Stimulated activated CD8-positive, alpha-beta memory T cell treated with anti-CD3 and anti-CD28 coated beads, Interleukin-4, amount 100 ng/mL, for 48 hours (primary cell): ENCODE measurements around the gene IFT74.

Experiments
- DNase-seq: peaks from one replicate; pipeline ENCODE4 v3.0.0-alpha.2; 2020

Gene IFT74

DNA sequence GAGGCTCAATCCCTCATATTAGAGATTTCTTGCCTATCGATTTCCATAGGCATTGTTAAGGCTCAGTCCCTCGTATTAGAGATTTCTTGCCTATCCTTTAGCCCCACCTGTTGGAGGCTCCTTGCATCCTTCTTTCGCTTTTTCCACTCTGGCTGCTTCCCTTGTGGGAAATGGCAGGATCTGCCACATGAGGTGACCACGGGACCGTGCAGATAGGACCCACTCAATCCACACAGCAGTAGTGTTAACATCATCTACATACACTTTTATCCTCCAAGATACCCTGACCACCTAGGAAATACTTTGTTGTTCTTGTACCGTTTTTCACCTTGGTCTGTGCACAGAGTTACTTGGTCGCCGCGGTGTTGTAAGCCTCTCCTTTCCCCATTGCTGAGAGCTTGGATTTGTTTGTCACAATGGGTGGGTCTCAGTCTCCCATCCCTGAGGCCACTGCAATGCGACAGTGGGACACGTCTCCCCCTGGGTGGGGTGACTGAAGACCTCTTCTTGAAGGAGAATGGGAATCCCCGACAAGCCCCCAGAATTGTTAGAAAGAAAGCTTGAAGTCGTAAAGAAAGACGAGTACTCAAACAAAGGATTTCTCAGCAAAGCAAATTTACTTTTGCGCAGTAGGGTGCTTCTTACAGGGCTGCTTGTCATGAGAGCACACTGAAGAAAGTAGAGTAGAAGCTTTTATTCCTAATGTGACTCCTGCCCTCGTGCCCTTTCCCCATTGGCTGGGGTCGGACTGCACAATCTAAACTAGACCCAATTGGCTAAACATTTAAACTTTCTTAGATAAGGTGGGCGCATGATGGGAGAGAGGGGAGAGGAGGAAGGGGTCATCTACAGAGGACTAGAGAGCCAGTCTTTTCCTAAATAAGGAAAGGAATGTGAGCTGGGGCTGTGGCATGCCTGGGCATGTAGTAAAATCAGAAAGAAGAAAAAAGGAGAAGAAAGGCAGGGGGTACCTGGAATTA is 19.8 kb downstream of the IFT74 start:
- no peak for DNase-seq

DNA sequence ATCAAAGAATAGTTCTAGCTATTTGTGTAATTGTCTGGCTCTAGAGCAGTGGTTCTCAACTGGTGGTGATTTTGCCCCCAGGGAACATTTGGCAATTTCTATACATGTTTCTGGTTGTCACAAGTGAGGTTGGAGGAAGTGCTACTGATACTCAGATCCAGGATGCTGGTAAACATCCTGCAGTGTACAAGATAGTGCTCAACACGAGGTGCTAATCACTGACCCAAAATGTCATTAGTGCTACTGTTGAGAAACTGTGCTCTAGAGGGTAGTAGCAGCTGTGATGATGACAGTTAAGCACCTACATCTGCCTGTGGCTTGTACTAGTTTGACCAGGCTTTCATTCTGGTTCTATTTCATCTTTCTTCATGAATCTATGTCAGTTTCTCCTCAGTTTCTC is 27.1 kb downstream of the IFT74 start:
- no peak for DNase-seq

DNA sequence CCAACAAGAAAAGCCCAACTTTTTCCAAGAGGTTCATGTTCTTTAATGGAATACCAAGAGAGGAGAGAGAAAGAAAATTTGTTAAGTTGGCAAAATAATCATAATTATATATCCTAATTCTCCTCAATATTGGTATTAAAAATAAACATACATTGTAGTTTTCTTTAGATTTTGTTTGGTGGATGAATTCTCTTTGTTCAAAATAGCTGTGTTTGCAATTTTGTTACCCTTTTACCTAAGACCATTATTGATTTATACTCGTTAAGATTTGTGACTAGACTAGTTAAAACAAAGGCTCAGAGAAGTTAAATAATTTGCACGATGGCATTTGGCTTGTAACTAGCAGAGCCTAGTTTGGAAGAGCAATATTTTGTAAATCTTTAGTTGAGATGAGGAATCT is 39.6 kb downstream of the IFT74 start:
- DNase-seq = no peak

DNA sequence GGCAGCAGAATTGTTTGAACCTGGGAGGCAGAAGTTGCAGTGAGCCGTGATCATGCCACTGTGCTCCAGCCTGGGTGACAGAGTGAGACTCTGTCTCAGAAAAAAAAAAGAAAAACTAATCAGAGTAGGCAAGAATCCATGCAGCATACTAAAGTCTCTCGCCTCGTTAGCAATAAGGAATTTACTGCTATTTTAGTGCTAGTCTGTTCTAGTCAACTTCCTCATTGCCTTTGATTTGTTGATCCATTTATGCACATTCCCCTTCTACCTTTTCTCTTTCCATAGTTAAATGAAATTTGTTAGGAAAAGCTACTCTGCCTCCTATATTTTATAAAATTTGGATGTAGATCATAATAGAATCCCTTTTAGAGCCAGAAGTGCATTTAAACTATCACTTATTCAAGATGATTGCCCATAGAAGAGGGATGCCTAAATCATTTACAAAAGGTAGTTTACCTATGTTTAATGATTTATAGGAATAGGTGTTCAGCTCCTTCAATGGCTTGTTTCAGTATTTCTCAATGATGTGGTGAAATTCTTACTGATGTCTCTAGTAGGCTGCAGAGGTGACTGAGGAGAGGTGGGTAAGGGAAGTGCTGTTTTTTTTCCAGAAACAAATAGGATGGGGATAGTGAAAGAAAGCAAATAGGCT is 47.3 kb downstream of the IFT74 start:
- no peak for DNase-seq

DNA sequence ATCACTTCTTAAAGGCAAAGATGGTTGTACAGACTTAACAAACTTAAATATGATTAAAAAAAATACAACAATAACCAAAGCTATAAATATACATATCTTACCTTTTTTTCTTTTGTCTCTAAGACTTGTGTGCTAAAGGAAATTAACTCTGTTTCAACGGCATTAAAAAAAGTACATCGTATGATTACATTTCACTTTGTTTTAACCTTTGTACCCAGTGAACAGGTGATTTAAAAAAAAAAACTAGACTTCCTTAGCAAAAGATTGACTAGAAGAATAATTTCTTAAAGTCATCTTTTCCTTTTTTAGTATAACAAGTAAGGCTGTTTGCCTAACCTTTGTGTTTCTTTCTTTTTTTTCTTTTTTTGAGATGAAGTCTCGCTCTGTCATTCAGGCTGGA is 49.3 kb downstream of the IFT74 start, which contains the start of gene LRRC19:
TSS of gene LRRC19 (minus strand) at position 182 of the 400 bp plus-strand sequence. CDS start 5,978 bp downstream, outside the sequence.
- DNase-seq = no peak

DNA sequence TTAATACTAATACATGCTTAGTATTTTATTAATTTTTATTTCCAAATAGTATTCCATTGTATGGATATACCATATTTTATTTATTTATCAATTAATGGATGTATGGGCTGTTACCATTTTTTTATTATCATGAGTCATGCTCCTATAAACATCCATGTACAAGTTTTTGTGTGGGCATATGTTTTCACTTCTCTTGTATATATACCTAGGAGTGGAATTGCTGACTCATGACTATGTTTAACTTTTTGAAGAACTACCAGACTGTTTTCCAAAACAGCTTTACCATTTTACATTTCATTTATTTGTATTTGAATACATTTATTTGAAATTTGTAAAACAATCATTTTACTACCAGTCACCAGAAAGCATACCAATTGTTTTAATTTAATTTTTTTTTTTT is 63.4 kb downstream of the IFT74 start:
- DNase-seq = no peak

DNA sequence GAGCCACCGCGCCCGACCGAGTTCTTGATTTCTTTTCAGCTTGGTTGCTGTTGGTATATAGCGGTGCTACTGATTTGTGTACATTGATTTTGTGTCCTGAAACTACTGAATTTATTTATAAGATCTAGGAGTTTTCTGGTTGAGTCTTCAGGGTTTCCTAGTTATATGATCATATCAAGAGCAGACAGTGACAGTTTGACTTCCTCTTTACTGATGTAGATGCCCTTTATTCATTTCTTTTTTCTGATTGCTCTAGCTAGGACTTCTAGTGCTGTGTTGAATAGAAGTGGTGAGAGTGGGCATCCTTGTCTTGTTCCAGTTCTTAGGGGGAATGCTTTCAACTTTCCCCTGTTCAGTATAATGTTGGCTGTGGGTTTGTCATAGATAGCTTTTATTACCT is 66.7 kb downstream of the IFT74 start:
- no peak for DNase-seq

DNA sequence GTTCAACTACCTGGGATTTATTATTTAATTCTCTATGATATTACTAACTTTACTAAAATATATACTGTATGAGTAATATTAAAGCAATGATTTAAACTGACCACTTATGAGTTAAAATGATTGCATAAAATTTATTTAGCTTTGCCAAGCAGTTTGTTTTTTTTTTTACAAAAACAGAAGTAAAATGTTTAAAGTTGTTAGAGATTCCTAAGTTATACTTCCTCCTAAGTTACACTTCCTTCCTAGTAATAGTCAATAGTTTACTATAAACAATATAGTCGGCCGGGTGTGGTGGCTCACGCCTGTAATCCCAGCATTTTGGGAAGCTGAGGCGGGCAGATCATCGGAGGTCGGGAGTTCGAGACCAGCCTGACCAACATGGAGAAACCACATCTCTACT is 73.0 kb downstream of the IFT74 start:
- no peak for DNase-seq

DNA sequence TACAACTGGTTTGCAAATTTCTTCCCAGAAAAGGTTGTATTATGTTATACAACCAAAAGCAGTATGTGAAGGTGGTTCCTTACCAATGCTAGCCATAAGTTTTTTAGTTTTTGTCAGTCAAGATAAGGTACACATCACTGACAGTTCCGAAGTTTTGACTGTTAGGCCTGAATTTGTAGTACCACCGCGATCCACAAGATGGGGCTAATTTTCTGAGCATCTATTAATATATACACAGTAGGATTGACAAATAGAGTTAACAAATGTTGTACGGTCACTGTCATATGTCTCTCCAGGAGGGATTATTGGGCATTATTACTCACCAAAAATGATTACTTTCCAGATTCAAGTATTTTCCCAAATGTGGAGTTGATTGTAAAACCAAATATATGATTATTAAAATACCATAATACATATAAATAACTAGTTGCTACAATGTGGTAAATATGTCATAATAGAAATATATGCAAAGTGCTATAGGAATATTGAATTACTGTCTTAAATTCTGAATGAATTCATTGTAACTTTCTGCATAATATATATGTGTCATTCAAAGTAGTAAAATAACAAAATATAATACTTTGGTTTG is 77.7 kb downstream of the IFT74 start:
- DNase-seq = peak; percentile 81

DNA sequence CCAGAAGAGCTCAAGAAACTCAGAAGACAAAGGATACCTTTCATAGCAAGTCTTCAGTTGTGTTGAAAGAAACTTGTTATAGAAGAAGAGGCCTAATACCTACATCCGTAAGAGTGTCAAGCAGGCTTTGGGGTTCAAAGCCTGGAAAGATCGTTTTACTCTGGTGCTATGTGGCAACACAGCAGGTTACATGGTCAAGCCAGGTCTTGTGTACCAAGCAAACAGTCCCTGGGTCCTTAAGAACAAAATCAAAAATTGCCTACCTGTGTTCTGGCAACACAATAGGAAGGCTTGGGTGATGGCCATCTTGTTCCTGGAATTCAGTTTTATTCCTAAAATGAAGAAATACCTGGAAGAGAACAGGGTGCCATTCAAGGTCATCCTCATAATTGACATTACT is 81.3 kb downstream of the IFT74 start:
- no peak for DNase-seq

DNA sequence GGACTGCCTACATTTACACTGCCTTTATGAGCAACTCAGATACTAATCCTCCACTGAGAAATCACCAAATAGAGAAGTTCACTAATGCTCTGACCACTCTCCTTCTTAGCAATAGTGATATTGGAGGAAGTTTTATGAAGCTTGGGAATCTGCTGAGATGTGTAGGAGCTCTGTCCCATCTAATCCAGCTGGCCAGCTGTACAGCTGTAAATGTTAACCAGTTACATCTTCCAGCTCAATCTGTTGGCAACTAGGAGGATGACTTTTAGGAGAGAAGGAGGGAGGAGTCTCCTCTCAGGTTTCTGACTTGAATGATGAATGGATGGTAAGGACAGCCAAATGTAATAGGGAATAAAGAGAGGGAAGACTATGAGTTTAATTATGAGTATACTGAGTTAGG is 85.5 kb downstream of the IFT74 start:
- DNase-seq = no peak

DNA sequence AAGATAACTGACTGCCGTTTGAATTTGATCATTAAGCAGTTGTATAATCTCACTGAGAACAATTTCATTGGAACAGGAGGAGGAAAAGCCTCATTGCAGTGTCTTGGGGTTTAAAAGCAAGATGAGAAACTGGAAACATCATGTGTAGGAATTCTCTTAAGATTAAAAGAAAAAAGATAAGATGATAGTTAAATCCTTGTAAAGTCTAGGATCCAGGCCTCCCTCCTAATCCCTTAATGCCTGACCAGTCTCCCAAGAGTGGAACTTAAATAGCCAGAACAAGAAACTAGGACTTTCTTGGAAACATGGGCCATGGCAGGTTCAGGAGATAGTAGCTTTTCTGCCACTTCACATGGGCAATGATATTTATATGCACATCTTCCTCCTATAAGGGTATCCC is 86.3 kb downstream of the IFT74 start:
- no peak for DNase-seq

DNA sequence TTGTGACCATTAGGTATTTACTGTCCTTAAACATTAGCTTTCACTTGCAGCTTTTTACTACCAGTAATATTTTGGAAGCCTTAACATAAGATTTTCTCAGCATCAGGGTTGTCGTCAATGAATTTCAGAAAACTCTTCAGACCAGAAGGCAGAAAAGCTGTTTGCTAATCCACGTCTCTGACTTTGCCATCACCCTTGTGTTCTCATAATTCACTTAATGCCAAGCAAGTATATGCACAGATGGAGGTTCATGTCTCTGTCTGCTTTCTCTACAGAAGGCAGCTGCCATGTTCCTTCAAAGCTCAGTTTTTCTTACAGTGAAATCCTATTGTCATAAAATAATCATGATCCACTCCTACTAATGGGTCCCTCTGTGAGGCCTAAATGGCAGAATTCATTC is 87.0 kb downstream of the IFT74 start:
- DNase-seq = no peak

DNA sequence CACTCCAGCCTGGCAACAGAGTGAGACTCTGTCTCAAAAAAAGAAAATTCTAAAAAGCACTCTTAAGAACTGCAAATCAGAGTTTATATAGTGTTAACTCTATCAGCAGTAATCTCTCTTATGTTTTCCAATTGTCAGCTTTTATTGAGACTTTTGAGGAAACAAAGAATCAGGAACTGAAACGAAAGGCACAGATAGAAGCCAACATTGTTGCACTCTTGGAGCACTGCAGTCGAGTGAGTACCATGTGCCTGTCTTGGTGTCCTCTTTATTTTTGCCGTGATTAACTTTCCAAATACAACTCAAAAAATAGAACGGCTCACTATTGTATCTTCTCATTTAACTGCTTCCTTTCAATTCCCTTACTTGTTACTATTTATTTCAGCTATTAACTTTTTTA is 90.9 kb downstream of the IFT74 start:
- no peak for DNase-seq

DNA sequence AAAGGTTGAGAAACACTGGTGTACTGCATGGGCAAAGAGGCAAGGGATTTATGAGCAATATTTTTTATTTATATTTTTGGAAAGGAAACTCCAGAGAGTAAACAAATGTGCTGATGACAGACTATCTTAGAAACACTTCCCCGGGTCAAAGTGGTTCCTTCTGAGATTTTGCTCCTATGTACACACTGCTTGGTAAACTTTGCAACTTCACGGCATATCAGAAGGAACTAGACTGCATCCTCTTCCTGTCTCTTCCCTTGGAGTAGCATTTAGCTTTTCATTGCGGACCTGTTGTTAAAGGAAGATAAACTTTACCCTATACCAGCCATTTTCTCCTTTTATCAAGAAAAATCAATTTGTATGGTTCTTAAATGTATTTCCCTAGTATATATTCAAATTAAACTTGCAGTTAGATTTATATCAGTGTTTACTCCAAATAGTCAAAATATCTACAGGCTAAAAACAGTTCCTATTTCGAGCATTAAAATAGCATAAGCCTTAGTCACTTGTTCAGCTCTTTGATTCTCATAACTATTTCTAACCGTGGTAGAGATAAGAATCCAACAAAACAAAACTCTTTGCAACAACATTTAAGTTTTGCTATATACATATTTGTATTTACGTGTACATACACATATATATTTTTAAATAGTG is 97.3 kb downstream of the IFT74 start:
- DNase-seq = no peak

DNA sequence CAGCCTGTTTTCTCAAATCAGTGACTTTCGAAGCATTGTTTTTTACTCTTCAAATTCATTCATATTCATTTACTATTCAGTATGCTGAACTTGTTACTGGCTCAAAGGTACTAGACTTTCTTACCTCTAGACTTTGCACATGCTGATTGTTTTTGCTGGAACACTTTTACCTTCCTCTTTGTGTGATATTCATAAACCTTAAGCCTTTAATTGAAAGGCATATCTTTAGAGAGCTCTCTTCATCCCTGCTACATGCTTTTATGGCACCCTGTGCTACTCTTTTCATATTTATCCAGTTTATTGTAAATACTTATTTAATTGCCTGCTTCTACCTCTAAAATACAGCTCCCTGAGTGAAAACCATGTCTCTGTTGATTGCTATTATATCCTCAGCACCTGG is 97.9 kb downstream of the IFT74 start:
- DNase-seq = no peak

DNA sequence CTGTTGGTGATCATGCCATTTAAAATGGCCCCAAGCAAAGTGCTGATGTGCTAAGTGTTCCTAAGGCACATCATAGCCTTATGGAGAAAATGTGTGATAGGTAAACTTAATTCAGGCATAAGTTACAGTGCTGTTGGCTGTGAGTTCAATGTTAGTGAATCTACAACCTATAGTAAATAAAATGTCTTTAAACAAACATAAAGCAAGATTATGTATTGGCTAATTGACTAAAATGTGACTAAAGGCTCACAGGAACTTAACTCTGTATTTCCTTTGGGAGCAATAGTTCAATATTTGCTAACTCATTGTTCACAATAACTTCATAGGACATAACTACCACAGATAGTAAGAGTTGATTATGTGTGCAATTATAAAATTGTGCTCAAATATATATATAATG is 98.6 kb downstream of the IFT74 start:
- no peak for DNase-seq

DNA sequence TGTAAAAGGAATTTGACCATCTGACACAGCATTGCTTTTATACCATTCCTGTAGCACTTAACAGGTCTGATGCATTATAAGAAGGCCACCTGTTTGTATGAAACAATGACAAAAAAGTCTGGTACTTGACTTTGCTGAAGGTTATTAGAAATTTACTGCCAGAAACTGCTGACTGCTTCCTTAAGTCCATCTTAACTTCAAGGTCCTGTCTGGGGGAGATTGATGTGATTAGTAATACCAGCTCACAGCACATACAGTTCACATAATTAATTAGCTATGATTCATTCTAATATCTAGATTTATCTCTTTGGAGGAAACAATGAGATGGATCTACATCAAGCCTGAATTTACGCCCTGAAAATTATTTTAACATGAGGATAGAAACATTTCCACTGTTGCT is 103.2 kb downstream of the IFT74 start:
- no peak for DNase-seq

DNA sequence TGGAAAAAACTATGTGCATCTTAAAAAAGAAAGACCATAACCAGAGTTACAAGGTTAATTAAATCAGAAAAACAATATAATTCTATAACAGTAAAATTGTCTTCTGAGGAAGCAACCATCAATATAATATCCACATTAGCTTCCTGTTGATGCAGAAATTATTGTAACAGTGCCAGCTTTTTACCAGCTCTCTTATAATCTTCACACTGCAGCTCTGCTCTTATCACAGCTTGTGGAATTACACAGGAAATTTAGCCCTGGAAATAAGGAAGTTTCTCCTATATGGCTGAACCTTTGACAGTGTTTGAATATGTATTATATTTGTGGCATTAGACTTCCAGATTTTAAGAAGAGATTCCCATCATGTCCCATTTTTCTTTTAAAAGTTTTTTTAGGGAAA is 103.7 kb downstream of the IFT74 start:
- DNase-seq = no peak

DNA sequence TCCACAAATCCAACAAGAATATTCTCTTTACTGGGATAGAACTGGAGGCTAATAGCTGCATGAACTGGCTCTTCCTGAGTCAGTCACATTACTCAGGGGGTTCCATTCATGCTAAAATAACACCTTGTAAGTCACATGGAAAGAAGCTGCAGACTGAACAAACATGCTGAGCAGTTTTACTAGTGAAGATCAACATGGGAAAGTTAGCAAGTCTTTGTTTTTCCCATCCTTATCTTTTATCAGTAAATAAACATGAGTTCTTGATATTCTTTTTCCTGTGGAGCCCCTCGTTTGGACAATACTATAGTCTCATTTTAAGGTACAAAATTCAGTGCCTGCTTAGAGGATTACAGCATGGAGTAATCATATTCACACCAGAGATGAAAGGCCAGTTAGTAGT is 109.1 kb downstream of the IFT74 start:
- DNase-seq = no peak

DNA sequence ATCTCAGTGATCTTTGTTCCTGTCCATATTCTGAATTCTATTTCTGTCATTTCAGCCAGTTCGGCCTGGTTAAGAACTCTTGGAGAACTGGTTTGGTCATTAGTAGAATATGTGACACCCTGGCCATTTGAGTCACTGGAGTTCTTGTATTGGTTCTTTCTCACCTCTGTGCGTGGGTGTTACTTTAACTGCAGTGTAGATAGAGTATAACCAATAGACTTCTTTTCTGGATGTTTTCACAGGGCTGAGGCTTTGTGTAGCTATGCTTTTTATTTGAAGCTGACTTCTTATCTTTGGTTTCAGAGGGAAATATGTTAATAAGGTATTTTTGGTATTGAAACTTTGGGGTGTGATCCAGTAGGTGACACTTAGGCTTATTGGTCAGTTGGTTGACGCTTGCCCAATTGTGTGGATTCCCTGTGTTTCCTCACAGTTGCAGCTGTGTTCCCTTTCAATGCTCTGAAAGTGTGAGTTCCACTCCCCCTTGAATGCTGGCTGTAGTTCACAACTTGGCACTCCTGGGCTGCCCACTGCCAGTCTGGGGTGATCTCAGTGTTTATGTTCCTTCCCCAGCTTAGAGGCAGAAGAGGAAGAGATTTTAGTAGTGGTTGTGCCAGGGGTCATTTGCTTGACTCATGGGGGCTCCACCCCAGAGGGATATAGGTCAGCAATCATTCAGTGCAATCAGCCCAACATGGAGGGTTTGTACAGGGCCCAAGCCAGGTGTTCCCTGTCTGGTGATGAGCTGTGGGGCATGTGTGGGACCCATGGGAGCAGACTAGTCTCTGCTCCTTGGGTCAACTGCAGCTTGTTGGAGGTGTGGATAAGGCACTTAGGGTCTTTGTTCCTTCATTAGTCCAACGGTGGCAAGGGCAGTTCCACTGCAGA is 117.9 kb downstream of the IFT74 start:
- no peak for DNase-seq

DNA sequence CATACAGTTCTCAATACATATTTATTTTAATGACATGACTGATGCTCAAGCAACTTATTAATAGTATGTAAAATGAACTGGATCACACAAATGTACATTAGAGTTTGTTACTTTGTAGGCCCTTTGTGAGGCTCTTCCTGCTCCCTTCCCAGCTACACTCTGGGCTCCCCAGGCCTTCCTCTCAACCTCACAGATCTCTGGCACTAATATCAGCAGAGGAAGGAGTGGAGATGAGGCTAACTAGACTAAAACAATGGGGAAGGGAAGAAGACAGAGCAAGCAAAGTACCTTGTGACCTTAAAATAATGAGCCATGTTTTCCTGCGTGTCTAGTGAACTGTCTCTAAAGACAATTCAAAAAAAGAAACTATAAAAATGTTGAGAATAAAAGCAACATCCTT is 122.5 kb downstream of the IFT74 start:
- no peak for DNase-seq
